ENCODE measurements around the gene ARHGAP28. TPM values are rescaled to one million over a fixed set of nuclear protein-coding genes. Genes with fewer than 3 reads are reported as not detected.

The ARHGAP28 gene
- total and polyA plus RNA-seq, 10 of the 15 experiments (the other 5 are each of a cell fraction or from before 2014, with no cell fraction given) = not detected

DNA sequence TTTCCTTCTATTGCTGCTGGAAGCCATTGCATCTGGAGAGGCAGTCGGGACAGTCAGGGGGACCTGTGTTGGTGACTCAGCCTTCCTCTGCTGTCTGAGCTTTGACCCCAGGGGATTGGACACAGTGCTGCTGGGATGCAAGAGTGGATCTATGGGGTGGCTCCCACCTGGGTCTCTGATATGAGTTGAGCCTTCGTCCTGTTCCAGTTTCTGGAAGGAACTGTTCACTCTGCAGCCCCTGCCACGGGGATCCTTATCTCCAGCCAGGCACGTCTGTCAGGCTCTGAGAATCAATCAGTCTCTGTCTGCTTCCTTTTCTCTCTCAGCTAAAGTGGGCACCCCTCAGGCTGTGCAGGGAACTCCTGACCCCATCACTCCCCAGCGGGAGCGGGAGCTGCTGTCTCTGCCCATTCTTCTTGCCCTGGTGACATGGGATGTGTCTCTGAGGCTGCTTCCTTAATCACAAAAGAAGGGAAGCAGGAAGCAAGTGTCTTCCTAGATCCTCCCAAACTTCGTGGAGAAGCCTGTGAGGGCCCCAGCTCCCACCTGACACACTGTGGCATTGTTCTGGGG lies 51.7 kb downstream of the ARHGAP28 start:
- no peaks in the 10 kb centered on the region for H3K9me3 ChIP-seq (replicated peaks; ENCODE audit: control insufficient read depth, insufficient read depth, low read length)
- no peak overlapping the region for H3K9ac ChIP-seq (ENCODE audit: control insufficient read depth, insufficient read depth, low read length)
- ChIA-PET POLR2A (no interaction called here), CTCF (no interaction called here), SMC1A (ENCODE audit: uncharacterized antibody, unreplicated experiment) (no interaction called here), RAD21 (ENCODE audit: unreplicated experiment) (no interaction called here)
- no peaks in the 10 kb centered on the region for H3K36me3 ChIP-seq (ENCODE audit: control insufficient read depth in 2 of 2, insufficient read depth in 2 of 2, low read length in 1 of 2)
- no TSS peak for BruUV-seq (replicated peaks)
- no peak for FAIRE-seq
- H3K4me1 ChIP-seq (ENCODE audit: control insufficient read depth, insufficient read depth, low read length) = no peaks in the 10 kb centered on the region
- no peak for TF ChIP-seq POLR2AphosphoS2 (IDR thresholded peaks at IDR 0.05; ENCODE audit: low read depth, low read length)
- no peak for TF ChIP-seq SUZ12 (IDR thresholded peaks at IDR 0.05; ENCODE audit: unreplicated experiment)
- TF ChIP-seq, protein P1, sequence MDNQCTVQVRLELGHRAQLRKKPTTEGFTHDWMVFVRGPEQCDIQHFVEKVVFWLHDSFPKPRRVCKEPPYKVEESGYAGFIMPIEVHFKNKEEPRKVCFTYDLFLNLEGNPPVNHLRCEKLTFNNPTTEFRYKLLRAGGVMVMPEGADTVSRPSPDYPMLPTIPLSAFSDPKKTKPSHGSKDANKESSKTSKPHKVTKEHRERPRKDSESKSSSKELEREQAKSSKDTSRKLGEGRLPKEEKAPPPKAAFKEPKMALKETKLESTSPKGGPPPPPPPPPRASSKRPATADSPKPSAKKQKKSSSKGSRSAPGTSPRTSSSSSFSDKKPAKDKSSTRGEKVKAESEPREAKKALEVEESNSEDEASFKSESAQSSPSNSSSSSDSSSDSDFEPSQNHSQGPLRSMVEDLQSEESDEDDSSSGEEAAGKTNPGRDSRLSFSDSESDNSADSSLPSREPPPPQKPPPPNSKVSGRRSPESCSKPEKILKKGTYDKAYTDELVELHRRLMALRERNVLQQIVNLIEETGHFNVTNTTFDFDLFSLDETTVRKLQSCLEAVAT (IDR thresholded peaks at IDR 0.05) = no peak
- no peak for TF ChIP-seq PAX8 (IDR thresholded peaks at IDR 0.05)
- TF ChIP-seq, protein P2, sequence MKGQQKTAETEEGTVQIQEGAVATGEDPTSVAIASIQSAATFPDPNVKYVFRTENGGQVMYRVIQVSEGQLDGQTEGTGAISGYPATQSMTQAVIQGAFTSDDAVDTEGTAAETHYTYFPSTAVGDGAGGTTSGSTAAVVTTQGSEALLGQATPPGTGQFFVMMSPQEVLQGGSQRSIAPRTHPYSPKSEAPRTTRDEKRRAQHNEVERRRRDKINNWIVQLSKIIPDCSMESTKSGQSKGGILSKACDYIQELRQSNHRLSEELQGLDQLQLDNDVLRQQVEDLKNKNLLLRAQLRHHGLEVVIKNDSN (IDR thresholded peaks at IDR 0.05; ENCODE audit: borderline replicate concordance, extremely low read length, insufficient read depth, low read depth, low read length) = no peak
- no peak for TF ChIP-seq NFXL1 (IDR thresholded peaks at IDR 0.05; ENCODE audit: borderline replicate concordance)
- no peak overlapping the region for H3K4me3 ChIP-seq
- H4K20me1 ChIP-seq (ENCODE audit: control insufficient read depth, insufficient read depth) = no peaks in the 10 kb centered on the region
- H2AFZ ChIP-seq (ENCODE audit: control insufficient read depth, low read depth, low read length) = no peak overlapping the region
- no peak for ATAC-seq
- no peak overlapping the region for H3K4me2 ChIP-seq (ENCODE audit: control insufficient read depth, insufficient read depth)
- intact Hi-C loops (cut with micrococcal nuclease; ENCODE audit: unreplicated experiment) = no loop called here
- no peak for DNase-seq (ENCODE audit: low read depth, low spot score)
- 13% methylated on average over 7 of the region's 7 CpGs for WGBS (ENCODE audit: insufficient coverage, insufficient replicate concordance, low lambda C conversion rate, missing lambda C conversion rate)
- H3K27ac ChIP-seq (ENCODE audit: control insufficient read depth, insufficient read depth) = no peak overlapping the region
- no peaks in the 10 kb centered on the region for H3K79me2 ChIP-seq (ENCODE audit: control insufficient read depth, insufficient read depth, low read length)
- H3K27me3 ChIP-seq (replicated peaks in 1 of 2; ENCODE audit: control insufficient read depth in 2 of 2, insufficient read depth in 2 of 2, low read length in 1 of 2) = no peaks in the 10 kb centered on the region
- in situ Hi-C loops (cut with MboI) = no loop called here
